ENCODE measurements around the gene SELL.
"Not testable (repeated sequence)": the region's sequence is repeated elsewhere in the genome, so short reads cannot be mapped to it uniquely, and the experiment has no call there.

The SELL gene

DNA sequence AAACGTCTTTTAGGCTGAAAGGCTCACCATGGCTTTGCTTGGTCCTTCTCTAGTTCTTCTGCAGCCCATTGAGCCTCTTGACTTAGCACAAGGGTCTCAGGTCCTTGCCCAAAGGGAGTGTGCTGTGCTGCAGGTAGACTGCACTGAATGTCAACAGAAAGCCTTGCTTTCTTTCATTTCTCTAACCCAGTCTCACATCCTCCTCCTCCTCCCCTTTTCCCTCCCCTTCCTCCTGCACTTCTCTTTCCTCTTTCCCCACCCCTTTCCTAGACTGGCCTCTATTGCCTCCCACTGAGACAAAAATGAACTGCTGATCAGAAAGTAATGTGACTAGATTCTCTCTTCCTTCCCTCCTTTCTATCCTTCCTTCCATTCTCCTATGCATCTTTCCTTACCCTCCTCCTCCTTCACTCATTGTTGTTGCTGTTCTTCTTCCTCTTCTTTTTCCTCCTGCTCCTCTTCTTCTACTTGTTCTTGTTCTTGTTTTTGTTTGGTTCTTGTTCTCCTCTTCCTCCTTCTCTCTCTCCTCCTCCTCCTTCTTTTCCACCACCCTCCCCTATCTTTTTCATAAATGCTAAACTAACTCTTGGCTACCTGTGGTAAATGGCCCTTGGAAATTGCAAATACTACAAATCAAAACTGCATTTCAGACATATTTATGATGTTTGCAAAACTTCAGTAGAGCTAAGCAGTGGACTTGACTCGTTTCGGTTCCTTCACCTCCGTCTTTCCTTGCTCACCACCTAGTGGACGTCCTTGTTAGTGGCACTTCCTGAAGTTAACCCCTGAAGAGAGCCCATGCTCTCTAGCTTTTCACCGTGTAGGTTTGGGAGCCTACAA, at the start of gene SELL:
Gene SELL (minus strand): TSS at position 152 of the 840 bp plus-strand sequence. CDS start 122 bp downstream, at position 30.
- DNase-seq (ENCODE audit: low read depth): peak; percentile 52

DNA sequence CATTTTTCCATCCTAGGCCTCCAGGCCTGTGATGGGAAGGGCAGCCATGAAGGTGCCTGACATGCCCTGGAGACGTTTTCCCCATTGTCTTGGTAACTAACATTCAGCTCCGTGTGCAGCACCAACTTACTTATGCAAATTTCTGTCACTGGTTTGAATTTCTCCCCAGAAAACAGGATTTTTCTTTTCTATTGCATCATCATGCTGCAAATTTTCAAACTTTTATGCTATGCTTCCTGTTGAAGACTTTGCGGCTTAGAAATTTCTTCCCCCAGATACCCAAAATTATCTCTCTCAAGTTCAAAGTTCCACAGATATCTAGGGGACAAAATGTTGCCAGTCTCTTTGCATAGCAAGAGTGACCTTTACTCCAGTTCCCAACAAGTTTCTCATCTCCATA, 47.6 kb upstream of the SELL start:
- no peak for DNase-seq (ENCODE audit: low read depth)

DNA sequence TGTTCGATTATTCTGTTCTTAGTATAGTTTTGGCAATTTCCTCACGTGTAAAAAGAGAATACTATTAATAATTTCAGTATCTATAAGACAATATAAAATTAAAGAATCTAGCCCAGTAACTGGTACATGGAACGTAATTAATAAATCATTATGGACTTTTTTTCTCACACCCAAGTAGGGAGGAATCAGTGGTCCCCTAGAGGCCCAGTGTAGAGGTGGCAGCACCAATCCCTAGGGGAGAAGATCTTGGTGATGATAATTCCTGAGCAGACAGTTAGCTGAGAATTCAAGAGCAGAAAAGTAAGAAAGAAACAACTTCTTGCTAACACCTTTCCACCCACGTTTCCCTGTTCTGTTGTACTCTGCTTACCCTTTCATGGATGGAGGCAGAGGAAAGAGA, 42.1 kb upstream of the SELL start:
- no peak for DNase-seq (ENCODE audit: low read depth)

DNA sequence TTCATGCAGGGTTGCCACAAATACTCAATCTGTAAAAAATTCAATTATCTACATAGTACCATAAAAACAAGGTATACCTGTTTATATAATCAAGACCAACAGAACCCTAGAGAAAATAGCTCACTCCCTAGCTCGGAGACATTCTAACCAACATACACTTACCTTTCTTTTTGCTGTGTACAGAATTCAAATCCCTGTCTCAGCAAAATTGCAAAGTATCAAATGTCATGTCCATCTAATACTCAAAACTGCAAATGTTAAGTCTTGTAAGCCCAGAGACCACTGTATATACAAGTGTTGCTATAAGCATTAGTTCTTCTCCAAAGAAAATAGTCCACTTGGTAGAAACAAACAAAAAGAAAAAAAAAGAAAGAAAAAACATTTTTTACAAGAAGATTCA, 38.6 kb upstream of the SELL start:
- DNase-seq (ENCODE audit: low read depth): no peak

DNA sequence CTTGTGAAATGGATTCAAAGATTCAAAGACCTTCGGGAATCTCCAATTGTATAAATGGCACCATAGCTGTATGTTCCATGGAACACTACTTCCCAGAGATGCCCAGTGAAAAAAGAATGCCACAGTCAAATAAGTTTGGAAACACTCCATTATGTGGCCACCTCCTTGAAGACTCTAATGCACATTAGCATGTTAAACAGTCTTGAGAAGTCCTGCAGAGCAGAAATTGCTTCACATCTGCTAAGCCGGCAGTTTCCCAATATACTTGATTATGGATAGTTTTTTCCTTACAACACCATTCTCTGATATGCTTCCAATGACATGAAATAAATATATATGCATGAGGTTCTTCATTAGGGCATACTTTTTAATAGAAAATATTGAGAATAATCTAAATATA, 35.1 kb upstream of the SELL start:
- DNase-seq (ENCODE audit: low read depth): no peak

DNA sequence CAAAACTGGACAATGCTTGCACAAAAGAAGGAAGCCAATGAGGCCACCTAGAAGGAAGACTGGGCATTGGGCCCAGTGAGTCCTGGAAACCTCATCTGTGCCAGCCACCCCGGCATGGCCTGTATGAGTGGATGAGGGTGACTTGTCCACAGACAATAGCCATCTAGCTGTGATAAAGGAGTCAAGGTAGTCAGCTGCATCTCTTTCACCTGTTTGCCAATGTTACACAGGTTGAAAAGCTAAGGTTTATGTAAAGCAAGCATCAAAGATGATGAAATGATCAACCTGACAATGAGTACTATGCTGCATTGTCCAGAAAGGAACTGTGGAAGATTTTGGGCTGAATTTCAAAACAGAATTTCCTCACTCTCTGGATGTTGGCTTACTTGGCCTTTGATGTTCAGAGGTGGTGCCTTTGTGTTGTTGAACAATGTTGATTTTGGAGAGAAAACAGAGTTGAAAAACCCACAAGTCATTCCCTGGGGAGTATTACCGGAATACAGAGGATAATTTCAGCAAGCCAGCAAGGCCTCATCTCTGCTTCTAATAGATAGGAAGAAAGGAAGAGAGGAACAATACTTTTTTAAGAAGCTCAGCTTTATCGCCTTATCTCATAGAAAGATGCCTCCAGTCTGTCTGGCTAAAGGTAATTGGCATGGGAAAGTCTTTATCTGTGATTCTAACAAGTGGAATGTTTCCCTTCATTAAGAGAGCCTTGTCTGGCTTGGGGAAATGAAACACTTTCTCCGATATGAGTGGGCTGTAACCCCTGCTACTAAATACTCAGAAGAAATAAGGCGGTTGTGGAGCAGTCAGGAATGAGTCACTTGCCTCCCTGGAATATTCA, 33.8 kb upstream of the SELL start:
- peak; percentile 30 for DNase-seq (ENCODE audit: low read depth)

DNA sequence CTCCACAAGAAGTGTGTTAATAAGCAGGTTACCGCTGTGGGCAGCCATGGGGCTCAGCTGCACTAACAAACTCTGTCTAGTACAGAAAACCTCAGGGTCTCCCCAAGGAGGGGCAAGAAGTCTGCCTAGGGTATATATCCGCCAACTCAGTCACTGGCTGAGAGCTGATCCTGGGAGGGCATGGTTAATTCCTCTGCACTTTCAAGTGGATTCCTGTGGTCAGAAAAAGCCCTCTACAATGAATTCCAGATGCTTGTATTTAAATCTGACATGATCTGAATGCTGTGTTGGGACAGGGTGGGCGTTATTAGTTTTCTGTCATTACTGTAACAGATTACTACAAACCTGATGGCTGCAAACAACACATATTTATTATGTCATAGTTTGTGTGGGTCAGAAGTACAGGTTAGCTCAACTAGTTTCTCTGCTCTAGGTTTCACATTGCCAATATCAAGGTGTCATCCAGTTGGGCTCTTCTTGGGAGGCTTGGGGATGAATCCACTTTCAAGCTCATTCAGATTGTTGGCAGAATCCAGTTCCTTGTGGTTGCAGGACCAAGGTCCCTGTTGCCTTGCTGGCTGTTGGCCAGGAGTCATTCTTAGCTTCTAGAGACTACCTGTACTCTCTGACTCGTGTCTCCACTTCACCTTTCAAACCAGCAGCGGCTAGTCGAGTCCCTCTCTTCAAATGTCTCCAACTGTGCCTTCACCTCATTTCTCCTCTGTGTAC, 30.4 kb upstream of the SELL start:
- DNase-seq (ENCODE audit: low read depth): peak; percentile 55

DNA sequence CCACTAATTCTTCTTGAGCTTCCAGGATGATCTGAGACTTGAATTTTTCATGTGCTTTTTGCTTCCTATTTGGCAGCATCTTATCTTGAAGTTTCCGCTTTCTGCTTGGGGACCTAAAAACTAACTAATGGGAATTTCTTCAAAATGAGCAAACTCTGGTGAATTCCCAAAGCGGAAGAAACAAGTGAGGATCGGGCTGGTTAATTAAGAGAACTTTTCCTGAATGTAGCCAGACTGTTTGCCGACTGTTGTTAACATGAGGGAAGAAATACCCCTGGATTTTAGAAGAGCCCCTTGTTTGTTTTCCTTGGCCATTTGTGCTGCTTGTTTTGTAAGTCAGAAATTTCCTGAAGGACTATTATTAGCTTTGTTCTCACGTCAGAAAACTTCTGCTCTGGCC, 28.6 kb upstream of the SELL start:
- DNase-seq (ENCODE audit: low read depth): no peak

DNA sequence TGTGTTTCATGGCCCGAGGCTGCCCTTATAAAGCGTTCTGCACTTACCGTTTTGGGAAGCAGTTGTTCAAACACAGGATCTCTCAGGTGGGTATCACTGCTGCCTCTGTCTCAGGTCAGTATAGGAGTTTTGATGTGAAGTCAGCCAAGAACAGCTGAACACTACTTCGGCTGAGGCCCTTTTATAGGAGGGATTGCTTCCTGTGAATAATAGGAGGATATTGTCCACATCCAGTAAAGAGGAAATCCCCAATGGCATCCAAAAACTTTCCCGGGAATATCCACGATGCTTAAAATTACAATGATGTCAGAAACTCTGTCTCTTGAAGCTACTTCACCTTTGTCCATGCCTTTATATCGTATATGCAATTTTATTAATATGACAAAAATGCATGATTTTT, 22.5 kb upstream of the SELL start, which contains the start of gene SELE:
Gene SELE (minus strand): TSS at position 156 of the 400 bp plus-strand sequence. CDS start 467 bp downstream, outside the sequence.
- no peak for DNase-seq (ENCODE audit: low read depth)

DNA sequence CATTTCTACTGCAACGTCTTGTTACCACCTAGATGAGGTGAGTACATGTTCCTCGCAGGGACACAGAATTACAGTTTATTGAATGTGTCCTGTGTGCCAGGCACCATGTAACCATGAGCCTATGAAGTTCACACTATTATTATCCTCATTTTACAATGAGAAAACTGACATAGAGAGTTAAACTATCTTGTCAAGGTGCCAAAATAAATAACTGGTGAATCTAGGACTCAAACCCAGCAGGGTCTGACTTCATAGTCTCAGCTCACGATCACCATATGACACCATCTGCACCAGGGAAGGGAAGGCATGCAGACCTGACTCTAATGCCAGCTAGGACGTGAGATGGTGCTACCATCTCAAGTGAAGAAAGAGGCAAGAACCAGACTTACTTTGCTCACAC, 20.0 kb upstream of the SELL start:
- no peak for DNase-seq (ENCODE audit: low read depth)

DNA sequence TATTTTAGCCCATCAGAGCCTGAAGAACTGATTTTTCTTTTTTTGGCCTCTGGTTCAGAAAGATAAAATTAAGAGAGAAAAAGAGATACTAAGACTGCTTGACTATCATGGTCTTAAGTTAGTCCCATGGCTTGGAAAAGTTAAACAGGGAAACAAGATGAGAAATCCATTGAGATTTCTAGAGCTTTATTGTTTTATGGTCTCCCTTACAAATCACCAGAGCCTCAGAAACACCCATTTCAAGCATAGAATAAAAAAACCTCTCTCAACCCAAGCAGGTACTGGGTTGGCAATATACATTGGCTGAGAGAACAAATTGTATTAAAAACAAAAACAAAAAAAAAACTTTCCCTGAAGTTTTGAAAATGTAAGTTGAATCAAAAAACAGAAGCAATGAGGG, 18.6 kb upstream of the SELL start:
- DNase-seq (ENCODE audit: low read depth): no peak

DNA sequence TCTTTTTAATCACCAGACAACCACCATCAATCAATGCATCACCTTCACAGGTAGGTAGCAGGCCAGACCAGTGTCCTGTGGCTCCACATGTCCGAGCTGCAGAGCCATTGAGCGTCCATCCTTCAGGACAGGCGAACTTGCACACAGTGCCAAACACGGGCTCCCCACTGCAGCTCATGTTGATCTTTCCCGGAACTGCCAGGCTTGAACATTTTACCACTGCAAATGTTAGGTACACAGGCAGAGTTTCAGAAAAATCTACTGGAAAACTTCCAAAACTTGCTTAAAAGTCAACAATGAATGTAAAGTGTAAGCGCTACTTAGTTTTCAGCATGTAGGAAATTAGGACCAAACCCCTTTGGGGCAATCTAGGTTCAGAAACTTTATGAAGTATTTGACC, 15.9 kb upstream of the SELL start:
- DNase-seq (ENCODE audit: low read depth): no peak

DNA sequence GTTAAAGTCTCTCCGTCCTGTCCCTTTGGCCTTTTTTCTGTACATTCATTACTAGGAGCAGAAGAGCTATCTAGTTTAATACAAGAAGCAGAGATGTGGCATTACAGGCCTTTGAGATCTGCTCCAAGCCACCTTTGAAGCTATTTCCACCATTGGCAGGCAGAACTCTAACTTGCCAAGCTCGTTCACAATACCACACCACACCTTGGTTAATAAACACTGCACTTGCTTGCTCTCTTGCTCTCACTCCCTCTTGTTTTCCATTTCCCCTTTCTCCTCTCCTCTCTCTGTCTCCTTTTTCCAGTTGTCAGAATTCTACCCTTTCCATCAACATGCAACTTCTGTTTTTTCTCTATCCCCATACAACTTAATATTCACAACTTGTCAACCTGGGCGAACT, 15.4 kb upstream of the SELL start:
- DNase-seq (ENCODE audit: low read depth): no peak

DNA sequence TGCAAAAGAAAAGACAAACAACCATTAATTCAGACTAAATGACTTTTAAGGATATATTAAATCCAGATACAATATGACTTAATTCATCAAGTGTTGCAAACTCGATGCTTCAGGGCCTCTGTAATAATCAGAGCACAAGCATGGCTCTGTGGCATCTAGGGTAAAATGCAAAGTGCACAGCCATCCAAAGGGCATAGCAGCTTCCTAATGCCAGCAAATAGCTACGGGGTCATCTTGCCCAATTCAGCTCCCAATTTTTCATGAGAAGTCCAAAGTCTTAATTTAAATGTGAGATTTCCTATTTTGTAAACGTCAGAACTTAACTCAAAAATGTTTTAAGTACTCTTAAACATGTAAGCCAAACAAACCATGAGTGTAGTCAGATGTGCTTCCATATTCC, 14.5 kb upstream of the SELL start:
- DNase-seq (ENCODE audit: low read depth): no peak

DNA sequence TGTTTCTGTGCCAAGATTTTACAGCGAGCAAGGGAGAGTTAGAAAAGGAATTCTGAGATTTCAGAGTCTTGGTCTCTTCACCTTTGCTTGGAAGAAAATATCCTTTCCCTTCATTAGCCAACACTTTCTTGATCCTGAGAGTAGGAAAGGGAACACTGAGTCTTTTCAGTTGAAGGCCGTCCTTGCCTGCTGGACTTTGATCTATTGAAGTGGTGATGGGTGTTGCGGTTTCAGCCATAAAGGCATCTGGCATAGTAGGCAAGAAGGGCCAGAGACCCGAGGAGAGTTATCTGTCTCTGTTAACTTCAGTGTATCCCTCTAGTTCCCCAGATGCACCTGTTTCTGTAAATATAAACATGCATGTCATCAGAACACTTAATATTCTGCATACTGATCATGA, 12.7 kb upstream of the SELL start:
- no peak for DNase-seq (ENCODE audit: low read depth)

DNA sequence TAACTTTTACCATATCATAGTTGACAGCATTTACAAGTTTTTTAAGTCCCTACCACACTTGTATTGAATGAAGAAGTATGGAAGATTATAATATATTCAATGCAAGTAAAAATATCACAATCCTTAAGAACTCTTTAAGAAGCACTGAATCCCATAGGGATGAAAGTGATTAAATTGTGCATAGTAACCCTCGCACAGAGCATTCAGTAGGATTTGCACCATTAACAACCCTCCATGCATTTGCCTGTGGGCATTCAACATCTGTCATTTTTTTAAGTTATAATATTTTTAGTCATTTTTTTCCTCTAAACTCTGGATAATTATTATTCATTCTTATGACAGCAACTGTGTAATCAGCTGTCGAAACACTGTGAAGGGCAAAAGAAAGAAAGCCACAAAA, 12.3 kb upstream of the SELL start:
- DNase-seq (ENCODE audit: low read depth): no peak

DNA sequence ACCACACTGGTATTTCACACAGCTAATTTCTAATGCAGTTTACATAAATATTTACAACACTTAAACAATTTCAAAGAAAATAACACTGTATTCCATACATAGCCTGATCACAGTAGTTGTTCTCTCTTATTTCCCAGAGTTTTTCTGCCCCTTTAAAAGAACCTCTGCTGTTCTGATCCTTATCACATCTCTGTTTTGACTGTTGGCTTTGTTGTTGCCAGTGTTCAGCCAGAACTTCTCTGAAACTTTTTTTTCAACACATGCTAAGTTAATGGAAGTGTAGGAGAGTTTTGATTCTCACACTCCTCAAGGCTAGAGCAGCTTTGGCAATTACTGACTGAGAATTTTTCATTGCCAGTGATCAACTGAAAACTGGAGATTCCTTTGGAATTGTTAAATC, 11.4 kb upstream of the SELL start:
- DNase-seq (ENCODE audit: low read depth): no peak

DNA sequence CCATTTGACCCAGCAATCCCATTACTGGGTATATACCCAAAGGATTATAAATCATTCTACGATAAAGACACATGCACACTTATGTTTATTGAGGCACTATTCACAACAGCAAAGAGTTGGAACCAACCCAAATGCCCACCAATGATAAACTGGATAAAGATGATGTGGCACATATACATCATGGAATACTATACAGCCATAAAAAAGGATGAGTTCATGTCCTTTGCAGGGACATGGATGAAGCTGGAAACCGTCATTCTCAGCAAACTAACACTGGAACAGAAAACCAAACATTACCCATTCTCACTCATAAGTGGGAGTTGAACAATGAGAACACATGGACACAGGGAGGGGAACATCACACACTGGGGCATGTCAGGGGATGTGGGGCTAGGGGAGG, 3.7 kb upstream of the SELL start:
- not testable (repeated sequence) for DNase-seq (ENCODE audit: low read depth)

DNA sequence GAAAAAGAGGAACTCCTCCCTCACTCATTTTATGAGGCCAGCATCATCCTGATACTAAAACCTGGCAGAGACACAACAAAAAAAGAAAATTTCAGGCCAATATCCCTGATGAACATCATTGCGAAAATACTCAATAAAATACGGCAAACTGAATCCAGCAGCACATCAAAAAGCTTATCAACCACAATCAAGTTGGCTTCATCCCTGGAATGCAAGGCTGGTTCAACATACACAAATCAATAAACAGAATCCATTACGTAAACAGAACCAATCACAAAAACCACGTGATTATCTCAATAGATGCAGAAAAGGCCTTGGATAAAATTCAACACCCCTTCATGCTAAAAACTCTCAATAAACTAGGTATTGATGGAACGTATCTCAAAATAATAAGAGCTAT, 1.7 kb upstream of the SELL start:
- DNase-seq (ENCODE audit: low read depth): not testable (repeated sequence)

DNA sequence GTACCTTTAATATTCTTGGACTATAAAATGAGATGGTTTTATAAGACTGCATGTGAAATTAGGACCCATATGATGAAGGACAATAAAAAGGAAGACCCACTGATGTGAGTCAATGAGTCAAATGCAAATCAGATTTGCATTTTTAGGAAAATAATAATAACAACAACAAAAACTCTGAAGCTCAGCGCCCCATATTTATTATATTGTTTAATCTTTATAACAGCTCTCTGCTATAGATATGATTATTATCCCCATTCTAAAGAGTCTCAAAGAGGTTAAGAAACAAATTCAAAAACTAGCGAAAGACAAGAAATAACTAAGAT, 850 bp upstream of the SELL start:
- DNase-seq (ENCODE audit: low read depth): no peak

DNA sequence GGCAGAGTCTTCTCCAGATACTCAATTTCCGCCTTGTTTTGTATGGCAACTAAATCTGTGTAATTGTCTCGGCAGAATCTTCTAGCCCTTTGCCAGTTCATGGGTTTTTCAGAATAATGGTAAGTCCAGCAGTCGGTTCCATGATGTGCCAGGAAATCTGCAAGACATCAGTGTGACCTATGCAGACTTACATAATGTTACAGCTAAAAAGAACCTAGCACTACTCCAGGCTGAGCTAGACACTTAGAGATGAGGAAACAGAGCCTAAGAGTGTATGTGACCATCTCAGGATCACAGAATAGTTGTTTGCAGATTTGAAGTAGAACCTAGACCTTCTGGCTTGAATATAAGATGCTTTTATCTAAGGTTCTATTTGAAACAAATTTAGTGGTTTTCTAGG, 2.8 kb downstream of the SELL start:
- DNase-seq (ENCODE audit: low read depth): no peak

DNA sequence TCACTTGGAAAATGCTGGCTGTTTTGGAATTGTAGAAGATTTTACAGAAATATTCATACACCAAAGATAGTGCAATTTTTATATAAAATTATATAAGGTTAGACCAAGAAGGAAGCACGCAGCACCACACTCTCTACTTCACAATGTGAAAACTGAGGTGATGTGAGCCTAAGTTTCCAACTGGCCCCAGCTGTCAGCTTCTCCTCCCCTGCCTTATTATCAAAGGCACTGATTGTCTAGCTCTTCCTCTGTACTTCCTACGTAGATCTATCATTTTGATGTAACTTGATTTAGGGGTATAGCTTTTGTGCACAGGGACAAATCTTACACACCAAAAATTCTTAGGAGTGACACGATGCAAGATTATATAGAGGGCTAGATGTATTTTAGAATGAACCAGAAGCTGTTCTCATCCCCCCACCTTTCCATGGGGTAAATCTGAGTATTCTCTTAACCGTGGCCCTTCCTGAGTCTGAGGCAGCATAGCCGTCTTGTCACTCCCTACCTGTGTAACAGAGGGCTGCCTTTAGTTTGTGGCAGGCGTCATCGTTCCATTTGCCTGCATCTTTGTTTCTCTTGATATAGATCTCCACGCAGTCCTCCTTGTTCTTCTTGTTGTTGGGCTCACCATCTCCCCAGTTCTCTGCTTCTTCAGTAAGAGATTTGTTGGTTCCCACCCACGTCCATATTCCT, 3.4 kb downstream of the SELL start:
- no peak for DNase-seq (ENCODE audit: low read depth)

All from fibroblast of gingiva (primary cell).